GM21825 (cell line): Measurements from ENCODE around the gene NRG3.

Source experiments
- ATAC-seq: cut with Tn5 transposase; IDR thresholded peaks from one replicate; pipeline ENCODE4 v1.9.1; 2021; ENCODE audit warnings: mild to moderate bottlenecking, moderate library complexity; ENCODE audit not compliant: unreplicated experiment

NRG3 gene

GRCh38 chr10:82453678-82454293 lies 578.8 kb downstream of the NRG3 start:
- no peak for ATAC-seq

GRCh38 chr10:82462910-82463551 lies 588.0 kb downstream of the NRG3 start:
- ATAC-seq = no peak

- ATAC-seq = no peak
Measured at GRCh38 chr10:82463614-82464013, 588.6 kb downstream of the NRG3 start.

- ATAC-seq = no peak
Measured at GRCh38 chr10:82464191-82464818, 589.3 kb downstream of the NRG3 start.

GRCh38 chr10:82464966-82465365 lies 590.0 kb downstream of the NRG3 start:
- ATAC-seq = no peak

- no peak for ATAC-seq
Measured at GRCh38 chr10:82468453-82468852, 593.5 kb downstream of the NRG3 start.

- no peak for ATAC-seq
Measured at GRCh38 chr10:82472406-82473335, 597.7 kb downstream of the NRG3 start.

GRCh38 chr10:82477776-82478175 lies 602.8 kb downstream of the NRG3 start:
- no peak for ATAC-seq

GRCh38 chr10:82492647-82493046 lies 617.7 kb downstream of the NRG3 start:
- ATAC-seq = no peak

GRCh38 chr10:82496114-82496513 lies 621.1 kb downstream of the NRG3 start:
- no peak for ATAC-seq

GRCh38 chr10:82497439-82497838 lies 622.4 kb downstream of the NRG3 start:
- ATAC-seq = no peak

- ATAC-seq = no peak
Measured at GRCh38 chr10:82498976-82499375, 624.0 kb downstream of the NRG3 start.

GRCh38 chr10:82505009-82505408 lies 630.0 kb downstream of the NRG3 start:
- ATAC-seq = no peak

GRCh38 chr10:82506680-82507376 lies 631.8 kb downstream of the NRG3 start:
- no peak for ATAC-seq

- no peak for ATAC-seq
Measured at GRCh38 chr10:82515256-82515655, 640.3 kb downstream of the NRG3 start.

GRCh38 chr10:82529062-82529461 lies 654.1 kb downstream of the NRG3 start:
- ATAC-seq = no peak

GRCh38 chr10:82535457-82535856 lies 660.5 kb downstream of the NRG3 start:
- ATAC-seq = no peak

GRCh38 chr10:82536668-82537067 lies 661.7 kb downstream of the NRG3 start:
- ATAC-seq = no peak

GRCh38 chr10:82538272-82538671 lies 663.3 kb downstream of the NRG3 start:
- ATAC-seq = no peak

GRCh38 chr10:82543631-82544030 lies 668.6 kb downstream of the NRG3 start:
- no peak for ATAC-seq

GRCh38 chr10:82544377-82544776 lies 669.4 kb downstream of the NRG3 start:
- no peak for ATAC-seq
